HCT116 (cell line): ENCODE results near the gene BTLA. TPM values are rescaled to one million over a fixed set of nuclear protein-coding genes. Genes with fewer than 3 reads are reported as not detected.

Experiments
- ATAC-seq: fragments of 200-7000 bp; cut with Tn5 transposase; 2 replicates; pipeline ENCODE4 v1.9.1; 2020; ENCODE audit warnings: mild to moderate bottlenecking, moderate library complexity
- BruUV-seq: library from RNA; stranded (reverse); fragments of 400-500 nt; replicated peaks from 2 replicates; lab custom pipeline; 2021; lab: Mats Ljungman, UMichigan
- CTCF ChIA-PET: fragments of 300-600 bp; sonication (Branson Sonifier 250); formaldehyde crosslinking; loops from one replicate; lab custom pipeline; 2021; ENCODE audit warnings: antibody characterized with exemption; lab: Charles Lee
- POLR2A ChIA-PET: fragments of 300-600, 350-600 bp; sonication (Branson Sonifier 250); formaldehyde crosslinking; loops from one replicate; lab custom pipeline; 2021; ENCODE audit warnings: antibody characterized with exemption; lab: Charles Lee
- RAD21 ChIA-PET, 2 experiments: fragments of 300-600 bp; sonication (Branson Sonifier 250); formaldehyde crosslinking; loops; one replicate each; lab custom pipeline; 2023; ENCODE audit warnings: low total read pairs in 2 of 2; ENCODE audit not compliant: uncharacterized antibody in 2 of 2, unreplicated experiment in 2 of 2, low non-redundant PET in 1 of 2; lab: Charles Lee
- DNase-seq: peaks from one replicate; pipeline ENCODE4 v3.0.0-alpha.2; 2010; ENCODE audit warnings: low read depth, low spot score
- H2AFZ ChIP-seq: fragments of 200-600 bp; shearing (Covaris generic), sonication (generic); 2 replicates; pipeline ENCODE4 v1.6.1; 2017; ENCODE audit warnings: low read depth, mixed run types, mixed read lengths, antibody characterized with exemption, low read length; ENCODE audit not compliant: poor library complexity, severe bottlenecking
- H3K27ac ChIP-seq: 2 replicates; pipeline ENCODE4 v1.5.1; 2012; ENCODE audit warnings: low read depth, low read length
- H3K27me3 ChIP-seq: fragments of 200-600 bp; sonication (generic); 2 replicates; pipeline ENCODE4 v1.6.1; 2016; ENCODE audit warnings: mixed run types, low read length, mixed read lengths; ENCODE audit not compliant: insufficient read depth
- H3K36me3 ChIP-seq, 2 experiments: fragments of 200-500 bp in 1 of 2; fragments of 200-600 bp in 1 of 2; sonication (Bioruptor generic) in 1 of 2; sonication (generic) in 1 of 2; 2 replicates each; pipeline versions ENCODE4 v1.5.1 to v1.6.1; 2014 to 2016; ENCODE audit warnings: low read length in 2 of 2, inconsistent platforms in 1 of 2, mixed read lengths in 1 of 2, mixed run types in 1 of 2; ENCODE audit not compliant: insufficient read depth in 2 of 2, control insufficient read depth in 1 of 2
- H3K4me1 ChIP-seq, 2 experiments: fragments of 200-600 bp in 1 of 2; sonication (generic) in 1 of 2; 2 replicates each; pipeline versions ENCODE4 v1.5.1 to v1.6.1; 2012 to 2017; ENCODE audit warnings: low read length in 2 of 2, inconsistent platforms in 1 of 2, mild to moderate bottlenecking in 1 of 2, mixed read lengths in 1 of 2, mixed run types in 1 of 2, moderate library complexity in 1 of 2; ENCODE audit not compliant: insufficient read depth in 2 of 2, control insufficient read depth in 1 of 2
- H3K4me2 ChIP-seq: fragments of 200-600 bp; sonication (generic); 2 replicates; pipeline ENCODE4 v1.6.1; 2017; ENCODE audit warnings: mixed run types, low read length, mixed read lengths
- H3K4me3 ChIP-seq, 2 experiments: fragments of 200-600 bp in 1 of 2; sonication (generic) in 1 of 2; replicated peaks in 1 of 2; 2 replicates each; pipeline ENCODE4 v1.5.1; 2011 to 2016; ENCODE audit warnings: low read length in 2 of 2, control low read depth in 1 of 2, low read depth in 1 of 2, mild to moderate bottlenecking in 1 of 2, mixed read lengths in 1 of 2, mixed run types in 1 of 2
- H3K79me2 ChIP-seq: fragments of 200-600 bp; sonication (generic); 2 replicates; pipeline ENCODE4 v1.6.1; 2017; ENCODE audit warnings: mild to moderate bottlenecking, mixed run types, low read length, moderate library complexity, mixed read lengths; ENCODE audit not compliant: insufficient read depth
- H3K9ac ChIP-seq: fragments of 200-600 bp; sonication (generic); 2 replicates; pipeline ENCODE4 v1.6.1; 2016; ENCODE audit warnings: low read length, mixed read lengths
- H3K9me2 ChIP-seq: fragments of 200-600 bp; sonication (generic), shearing (Covaris generic); 2 replicates; pipeline ENCODE4 v1.6.1; 2017; ENCODE audit warnings: mixed run types, mild to moderate bottlenecking, moderate library complexity; ENCODE audit not compliant: insufficient read depth
- H3K9me3 ChIP-seq, 2 experiments: fragments of 200-500 bp in 1 of 2; fragments of 200-600 bp in 1 of 2; sonication (Bioruptor generic) in 1 of 2; sonication (generic) in 1 of 2; 2 replicates each; pipeline ENCODE4 v1.6.1; 2014 to 2017; ENCODE audit warnings: low read length in 2 of 2, mixed read lengths in 2 of 2, inconsistent platforms in 1 of 2, low read depth in 1 of 2, mild to moderate bottlenecking in 1 of 2, mixed run types in 1 of 2, moderate library complexity in 1 of 2; ENCODE audit not compliant: control insufficient read depth in 1 of 2, insufficient read depth in 1 of 2
- H4K20me1 ChIP-seq: fragments of 200-600 bp; sonication (generic), shearing (Covaris generic); 2 replicates; pipeline ENCODE4 v1.6.1; 2017; ENCODE audit warnings: mixed run types, mild to moderate bottlenecking, moderate library complexity; ENCODE audit not compliant: insufficient read depth
- ATF3 ChIP-seq: IDR thresholded peaks from 2 replicates; pipeline ENCODE4 v1.6.1; 2012
- CBX3 ChIP-seq: IDR thresholded peaks from 2 replicates; pipeline ENCODE4 v1.6.1; 2012; ENCODE audit warnings: low read depth
- CEBPB ChIP-seq: IDR thresholded peaks from 2 replicates; pipeline ENCODE4 v1.6.1; 2012; ENCODE audit warnings: low read depth
- CTCF ChIP-seq, 3 experiments: fragments of 200-600 bp in 1 of 3; sonication (generic) in 1 of 3; IDR thresholded peaks in 2 of 3; conservative IDR thresholded peaks in 1 of 3; 2 replicates each; pipeline ENCODE4 v1.5.1; 2012 to 2017; ENCODE audit warnings: low read depth in 2 of 3, low read length in 2 of 3, antibody characterized with exemption in 1 of 3, borderline replicate concordance in 1 of 3, control low read depth in 1 of 3, mild to moderate bottlenecking in 1 of 3, mixed read lengths in 1 of 3, mixed run types in 1 of 3, moderate library complexity in 1 of 3; ENCODE audit not compliant: insufficient read depth in 1 of 3
- EGR1 ChIP-seq: IDR thresholded peaks from 2 replicates; pipeline ENCODE4 v1.6.1; 2012; ENCODE audit warnings: low read depth
- EZH2 ChIP-seq: fragments of 200-600 bp; sonication (generic); IDR thresholded peaks from 2 replicates; pipeline ENCODE4 v1.6.1; 2017; ENCODE audit warnings: antibody characterized with exemption, mixed run types
- EZH2phosphoT487 ChIP-seq: fragments of 200-600 bp; IDR thresholded peaks from 2 replicates; pipeline ENCODE4 v1.6.1; 2018; ENCODE audit warnings: antibody characterized with exemption, borderline replicate concordance
- FOSL1 ChIP-seq: IDR thresholded peaks from 2 replicates; pipeline ENCODE4 v1.6.1; 2012; ENCODE audit warnings: low read depth
- JUND ChIP-seq: IDR thresholded peaks from 2 replicates; pipeline ENCODE4 v1.6.1; 2012
- POLR2A ChIP-seq: IDR thresholded peaks from 2 replicates; pipeline ENCODE4 v1.7.0; 2011; ENCODE audit warnings: borderline replicate concordance; ENCODE audit not compliant: insufficient read depth, insufficient read length; ENCODE audit errors: extremely low read depth
- POLR2AphosphoS5 ChIP-seq: IDR thresholded peaks from 2 replicates; pipeline ENCODE4 v1.6.1; 2011; ENCODE audit warnings: mild to moderate bottlenecking, low read depth, low read length, moderate library complexity
- RAD21 ChIP-seq: IDR thresholded peaks from 2 replicates; pipeline ENCODE4 v1.6.1; 2012; ENCODE audit warnings: low read depth, mild to moderate bottlenecking
- SIN3A ChIP-seq: IDR thresholded peaks from 2 replicates; pipeline ENCODE4 v1.6.1; 2012; ENCODE audit warnings: low read depth
- SP1 ChIP-seq: IDR thresholded peaks from 2 replicates; pipeline ENCODE4 v1.6.1; 2012; ENCODE audit warnings: low read depth
- SRF ChIP-seq: IDR thresholded peaks from 2 replicates; pipeline ENCODE4 v1.6.1; 2012; ENCODE audit warnings: low read depth
- TCF7L2 ChIP-seq: IDR thresholded peaks from 2 replicates; pipeline ENCODE4 v1.7.0; 2011; ENCODE audit warnings: borderline replicate concordance, inconsistent platforms; ENCODE audit not compliant: insufficient read depth, insufficient read length; ENCODE audit errors: extremely low read depth
- YY1 ChIP-seq: IDR thresholded peaks from 2 replicates; pipeline ENCODE4 v1.6.1; 2011; ENCODE audit warnings: low read length, low read depth, moderate library complexity, mild to moderate bottlenecking; ENCODE audit not compliant: insufficient replicate concordance; ENCODE audit errors: extremely low read depth
- ZFX ChIP-seq: fragments of 450-650 bp; IDR thresholded peaks from 2 replicates; pipeline ENCODE4 v1.6.1; 2017
- ZNF274 ChIP-seq: fragments of 200-500 bp; sonication (Bioruptor generic); IDR thresholded peaks from 2 replicates; pipeline ENCODE4 v1.6.1; 2014; ENCODE audit warnings: mild to moderate bottlenecking, low read depth, low read length, inconsistent platforms
- intact Hi-C: fragments of 100-400 bp; cut with micrococcal nuclease; formaldehyde crosslinking; loops from 2 replicates; pipeline ENCODE4 v1.10.0; 2022
- total RNA-seq: library from RNA; stranded (reverse); gene quantifications from one replicate; pipeline ENCODE4 v1.2.1, GENCODE V29; 2021; ENCODE audit not compliant: unreplicated experiment

BTLA gene
- total RNA-seq, 1 experiment from 2014 or later: 0.17 TPM

GRCh38 chr3:112471596-112472325, 27.5 kb downstream of the BTLA start:
- Histone ChIP-seq H3K27ac (no peak overlapping the region), H3K36me3 (no peaks in the 10 kb centered on the region), H3K4me3 (no peak overlapping the region), H3K79me2 (no peaks in the 10 kb centered on the region), H3K4me2 (no peak overlapping the region), H2AFZ (no peak overlapping the region), H3K9me2 (no peaks in the 10 kb centered on the region), H4K20me1 (no peaks in the 10 kb centered on the region), H3K4me1 (no peaks in the 10 kb centered on the region), H3K9ac (no peak overlapping the region), H3K9me3 (no peaks in the 10 kb centered on the region), H3K27me3 (no peaks in the 10 kb centered on the region)
- ChIA-PET POLR2A (no interaction called here), RAD21 (no interaction called here), CTCF (no interaction called here)
- TF ChIP-seq JUND: no peak
- TF ChIP-seq EZH2phosphoT487: no peak
- TF ChIP-seq RAD21: no peak
- TF ChIP-seq POLR2AphosphoS5: no peak
- TF ChIP-seq EGR1: no peak
- no peak for TF ChIP-seq CBX3
- no peak for TF ChIP-seq CEBPB
- no peak for TF ChIP-seq SIN3A
- no peak for TF ChIP-seq SRF
- TF ChIP-seq SP1: no peak
- no peak for TF ChIP-seq YY1
- no peak for TF ChIP-seq CTCF (IDR thresholded peaks at IDR 0.05 in 2 of 3, conservative IDR thresholded peaks at IDR 0.05 in 1 of 3; ENCODE audit: borderline replicate concordance in 1 of 3, insufficient read depth in 1 of 3, low read depth in 2 of 3, low read length in 2 of 3)
- TF ChIP-seq POLR2A: no peak
- TF ChIP-seq EZH2: no peak
- no peak for TF ChIP-seq FOSL1
- no peak for TF ChIP-seq ATF3
- TF ChIP-seq TCF7L2: no peak
- TF ChIP-seq ZFX: no peak
- no peak for TF ChIP-seq ZNF274
- ATAC-seq (no peak), DNase-seq (no peak)
- intact Hi-C loops: no loop called here
- no TSS peak for BruUV-seq
